Activated naive CD4-positive, alpha-beta T cell treated with anti-CD3 and anti-CD28 coated beads, Interleukin-2, amount 50 U/mL, for 72 hours (primary cell): Measurements from ENCODE around the gene GIPC2. TPM values are rescaled to one million over a fixed set of nuclear protein-coding genes. Genes with fewer than 3 reads are reported as not detected.

Source experiments
- ATAC-seq, 2 donors: fragments of 150-1000 bp; cut with Tn5 transposase; 2 replicates each; pipeline ENCODE4 v1.10.0; 2021; ENCODE audit warnings: mild to moderate bottlenecking in 2 of 2, moderate library complexity in 2 of 2
- DNase-seq, 2 donors: peaks; one replicate each; pipeline ENCODE4 v3.0.0; 2021 to 2022; ENCODE audit warnings: low spot score in 2 of 2
- H3K27ac Mint-ChIP-seq, 2 donors: one replicate each; pipeline ENCODE4 v1.8.0; 2022; ENCODE audit warnings: mild to moderate bottlenecking in 2 of 2, mixed read lengths in 2 of 2
- H3K36me3 Mint-ChIP-seq, 2 donors: one replicate each; pipeline ENCODE4 v1.8.0; 2022; ENCODE audit warnings: mixed read lengths in 2 of 2
- H3K9me3 Mint-ChIP-seq, 2 donors: one replicate each; pipeline ENCODE4 v1.8.0; 2022; ENCODE audit warnings: mixed read lengths in 2 of 2
- total RNA-seq, 2 donors: library from RNA; stranded (reverse); gene quantifications; one replicate each; pipeline ENCODE4 v1.2.3, GENCODE V29; 2022

Gene GIPC2
- total RNA-seq, 2 donors from 2014 or later: 0.16 to 0.39 TPM

- H3K9me3 Mint-ChIP-seq: no peaks in the 10 kb centered on the region
- no peak for DNase-seq
- H3K36me3 Mint-ChIP-seq: no peaks in the 10 kb centered on the region
- H3K27ac Mint-ChIP-seq: no peak overlapping the region
- no peak for ATAC-seq
Measured at GRCh38 chr1:78029793-78030192, 16.0 kb upstream of the GIPC2 start.

- DNase-seq (no peak), ATAC-seq (no peak)
- no peak overlapping the region for H3K27ac Mint-ChIP-seq
- H3K36me3 Mint-ChIP-seq: no peaks in the 10 kb centered on the region
- no peaks in the 10 kb centered on the region for H3K9me3 Mint-ChIP-seq
Measured at GRCh38 chr1:78032996-78033796, 12.6 kb upstream of the GIPC2 start.

DNA sequence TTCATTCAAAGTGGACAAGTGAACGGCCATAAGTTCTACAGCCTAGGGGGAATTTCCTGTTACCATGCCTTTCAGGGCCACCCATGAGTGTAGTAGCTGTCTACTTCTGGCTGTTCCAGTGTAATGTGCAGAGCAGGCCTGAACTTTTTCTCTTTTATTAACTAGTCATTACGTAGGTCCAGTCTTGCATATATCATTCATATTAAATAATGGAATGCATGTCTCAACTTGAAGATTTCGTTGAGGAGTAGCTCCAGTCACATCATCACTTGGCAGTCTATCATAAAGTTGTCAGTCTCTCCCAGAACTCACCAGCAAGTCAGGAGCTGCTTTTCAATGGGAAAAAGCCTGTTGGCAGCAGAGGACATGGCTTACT is 12.0 kb upstream of the GIPC2 start:
- Mint-ChIP-seq H3K36me3 (no peaks in the 10 kb centered on the region), H3K9me3 (no peaks in the 10 kb centered on the region), H3K27ac (no peak overlapping the region)
- ATAC-seq (no peak), DNase-seq (no peak)

DNA sequence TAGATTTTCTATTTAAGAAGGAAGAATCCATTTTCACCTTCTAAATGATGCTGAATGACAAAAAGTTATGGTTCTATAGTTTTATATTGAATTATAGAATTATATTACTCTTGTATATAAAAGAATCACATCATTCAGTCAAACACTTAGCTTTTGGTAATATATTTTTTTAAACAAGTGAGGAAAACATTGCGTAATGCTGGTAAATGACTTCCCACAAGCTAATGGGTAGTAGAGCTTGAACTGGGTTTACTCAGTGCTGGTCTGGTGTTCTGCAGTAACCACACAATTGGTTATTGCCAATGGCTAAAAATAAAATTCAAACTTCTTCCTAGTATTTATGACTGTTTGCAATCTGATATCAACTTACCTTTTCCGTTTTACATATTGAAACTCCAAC is 10.6 kb upstream of the GIPC2 start:
- Mint-ChIP-seq H3K36me3 (no peaks in the 10 kb centered on the region), H3K27ac (no peak overlapping the region), H3K9me3 (no peaks in the 10 kb centered on the region)
- ATAC-seq (no peak), DNase-seq (no peak)

DNA sequence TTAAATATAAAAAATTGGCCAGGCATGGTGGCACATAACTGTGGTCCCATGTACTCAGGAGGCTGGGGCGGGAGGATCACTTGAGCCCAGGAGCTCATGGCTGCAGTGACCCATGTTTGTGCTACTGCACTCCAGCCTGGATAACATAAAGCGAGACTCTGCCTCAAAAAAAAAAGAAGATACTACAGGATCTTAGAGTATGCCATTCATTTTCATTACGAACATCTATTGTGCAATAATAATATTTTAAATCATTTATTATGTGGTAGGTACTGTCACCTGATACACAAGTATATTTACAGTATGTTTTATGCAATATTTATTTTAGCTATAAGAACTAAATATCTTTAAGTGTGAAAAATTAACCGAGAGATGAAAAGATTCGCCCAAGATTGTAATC is 9.3 kb upstream of the GIPC2 start:
- ATAC-seq: no peak
- peaks cover 0 to 4% of the 10 kb centered on the region in 2 donors for H3K36me3 Mint-ChIP-seq
- H3K9me3 Mint-ChIP-seq: no peaks in the 10 kb centered on the region

DNA sequence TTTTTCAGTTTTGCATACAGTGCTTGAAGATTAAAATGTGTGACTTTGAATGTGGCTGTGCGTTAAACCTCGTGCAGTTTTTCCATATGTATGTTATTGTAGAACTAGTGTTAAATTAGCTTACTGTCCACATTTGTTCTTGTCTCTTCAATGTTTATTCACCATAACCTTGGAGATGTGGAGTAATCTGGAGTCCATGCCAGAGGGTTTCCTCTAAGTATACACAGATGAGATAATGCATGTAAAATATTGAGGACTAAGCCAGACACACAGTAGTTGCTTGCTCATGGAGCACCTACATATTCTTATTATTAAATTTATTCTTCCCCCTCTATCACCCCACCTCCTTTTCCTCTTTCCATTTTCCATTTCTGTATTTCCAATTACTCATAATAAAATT is 7.7 kb upstream of the GIPC2 start:
- DNase-seq (no peak), ATAC-seq (no peak)
- H3K36me3 Mint-ChIP-seq: peaks cover 0 to 4% of the 10 kb centered on the region in 2 donors
- H3K9me3 Mint-ChIP-seq: no peaks in the 10 kb centered on the region
- H3K27ac Mint-ChIP-seq: no peak overlapping the region

More for the DNA sequence above, 9.3 kb upstream of the GIPC2 start:
- no peak for DNase-seq
- H3K27ac Mint-ChIP-seq: no peak overlapping the region

DNA sequence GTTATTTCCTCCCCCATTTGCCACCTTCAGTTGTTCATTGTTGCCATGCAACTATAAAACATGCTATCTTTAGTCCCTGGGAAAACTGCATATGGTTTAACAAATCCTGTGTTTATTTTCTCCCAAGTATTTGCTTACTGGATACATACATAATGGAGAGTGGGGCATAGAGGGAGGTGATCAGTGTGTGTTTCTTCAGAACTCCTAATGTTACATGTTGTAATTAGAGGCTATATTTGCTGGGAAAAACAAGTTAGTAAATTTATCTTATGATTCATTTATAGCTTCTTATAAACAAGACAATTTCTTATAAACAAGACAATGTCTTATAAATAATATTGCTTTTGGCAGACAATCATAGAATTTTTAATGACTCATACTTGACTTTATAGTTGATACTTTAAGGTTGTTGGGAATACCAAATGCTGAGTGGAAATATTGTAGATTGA is 7.3 kb upstream of the GIPC2 start:
- ATAC-seq (no peak), DNase-seq (no peak)
- H3K27ac Mint-ChIP-seq: no peak overlapping the region
- peaks cover 0 to 4% of the 10 kb centered on the region in 2 donors for H3K36me3 Mint-ChIP-seq
- H3K9me3 Mint-ChIP-seq: no peaks in the 10 kb centered on the region

DNA sequence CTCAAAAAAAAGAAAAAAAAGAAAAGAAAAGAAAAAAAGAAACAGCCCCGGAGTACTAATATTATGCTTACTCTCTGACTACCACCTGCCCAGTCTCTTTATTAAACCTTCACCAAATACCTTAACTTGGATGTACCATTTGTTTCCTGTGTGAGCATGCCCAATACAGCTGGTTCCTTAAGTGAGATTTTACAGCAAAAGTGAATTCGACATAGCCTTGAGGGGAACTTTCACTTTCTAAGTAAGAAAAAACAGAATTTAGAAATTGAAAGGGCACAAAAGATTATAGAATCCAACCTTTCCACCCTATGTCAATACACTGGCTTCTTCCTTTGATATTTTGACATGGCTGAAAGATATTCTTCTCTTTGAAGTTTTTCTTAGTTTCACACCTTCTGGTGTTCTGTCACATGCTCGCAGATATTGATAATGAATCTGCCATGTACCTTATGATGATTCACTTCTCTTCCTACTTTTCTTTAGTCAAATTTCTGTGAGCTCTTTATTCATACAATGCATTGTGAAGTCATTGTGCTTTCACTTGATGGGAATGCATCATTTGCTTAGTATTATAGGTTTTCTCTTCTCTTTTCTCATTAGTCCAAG is 5.2 kb upstream of the GIPC2 start:
- peak; percentile 88 to 93 for ATAC-seq
- H3K36me3 Mint-ChIP-seq: peaks cover 0 to 10% of the 10 kb centered on the region in 2 donors
- no peak for DNase-seq
- peak overlapping the region; percentile 11 to 83 for H3K27ac Mint-ChIP-seq
- no peaks in the 10 kb centered on the region for H3K9me3 Mint-ChIP-seq

- no peak for ATAC-seq
- Mint-ChIP-seq H3K27ac (no peak overlapping the region), H3K9me3 (no peaks in the 10 kb centered on the region), H3K36me3 (peaks cover 10 to 11% of the 10 kb centered on the region in 2 donors)
- DNase-seq: no peak
Measured at GRCh38 chr1:78043436-78043835, 2.3 kb upstream of the GIPC2 start.

DNA sequence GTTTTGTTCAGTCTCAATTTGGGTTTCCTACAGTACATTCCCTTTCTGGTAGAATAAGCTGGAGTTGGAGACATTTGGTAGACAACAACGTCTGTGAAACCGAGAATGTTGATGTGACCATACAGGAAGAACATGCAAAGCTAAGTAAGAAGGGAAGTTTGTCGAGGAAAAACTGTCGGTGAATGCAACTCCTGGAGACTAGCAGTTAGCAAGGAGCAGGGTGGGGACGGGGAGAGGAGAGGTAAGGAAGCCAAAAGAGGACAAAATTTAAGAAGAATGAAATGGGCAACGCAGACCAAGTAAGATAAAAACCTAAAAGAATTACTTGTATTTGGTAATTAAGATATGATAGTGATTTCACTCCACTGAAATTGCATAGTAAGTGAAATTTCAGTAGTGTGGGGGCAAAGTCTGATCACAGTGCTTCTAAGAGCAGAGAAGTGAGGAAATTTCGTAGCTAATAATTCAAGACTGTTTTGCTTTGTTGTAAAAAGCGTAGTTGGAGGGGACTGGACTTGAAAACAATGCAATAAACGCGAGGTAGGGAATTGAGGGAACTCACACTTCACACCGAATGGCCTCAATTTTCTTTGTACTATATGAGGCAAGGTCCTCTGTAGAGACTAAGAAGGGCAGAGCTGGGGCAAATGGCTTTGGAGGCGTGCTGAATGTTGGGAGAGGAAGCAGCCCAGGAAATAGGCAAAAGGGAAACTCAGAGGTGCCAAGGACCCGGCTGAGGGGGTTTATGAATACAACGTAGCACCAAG is 787 bp upstream of the GIPC2 start:
- no peak overlapping the region for H3K27ac Mint-ChIP-seq
- DNase-seq (no peak), ATAC-seq (no peak)
- H3K36me3 Mint-ChIP-seq: peaks cover 10 to 11% of the 10 kb centered on the region in 2 donors
- no peaks in the 10 kb centered on the region for H3K9me3 Mint-ChIP-seq

- no peak overlapping the region for H3K27ac Mint-ChIP-seq
- peaks cover 7 to 11% of the 10 kb centered on the region in 2 donors for H3K36me3 Mint-ChIP-seq
- DNase-seq (no peak), ATAC-seq (no peak)
- no peaks in the 10 kb centered on the region for H3K9me3 Mint-ChIP-seq
Measured at GRCh38 chr1:78045563-78045925, 222 bp upstream of the GIPC2 start.

- no peak for ATAC-seq
- Mint-ChIP-seq H3K27ac (no peak overlapping the region), H3K9me3 (no peaks in the 10 kb centered on the region), H3K36me3 (peaks cover 6 to 11% of the 10 kb centered on the region in 2 donors)
- no peak for DNase-seq
Measured at GRCh38 chr1:78047106-78047505, 1.3 kb downstream of the GIPC2 start.

DNA sequence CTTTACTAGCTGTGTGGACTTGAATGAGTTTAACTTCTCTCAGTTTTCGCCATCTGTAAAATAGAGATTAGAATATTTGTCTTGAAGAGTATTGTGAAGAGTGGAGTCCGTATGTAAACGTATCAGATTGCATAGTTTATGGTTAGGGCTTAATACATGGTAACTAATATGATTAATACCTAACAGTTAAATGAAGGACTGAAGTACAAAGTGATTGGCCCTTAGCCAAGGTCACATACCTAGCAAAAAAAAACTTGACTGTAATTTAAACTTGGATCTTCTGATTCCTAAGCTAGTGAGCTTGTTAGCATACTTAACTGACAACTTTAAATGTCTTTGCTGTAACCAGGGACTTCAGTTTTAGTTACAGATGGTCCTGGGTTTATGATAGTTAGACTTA is 1.9 kb downstream of the GIPC2 start:
- DNase-seq (no peak), ATAC-seq (no peak)
- Mint-ChIP-seq H3K27ac (no peak overlapping the region), H3K36me3 (peaks cover 6 to 11% of the 10 kb centered on the region in 2 donors), H3K9me3 (no peaks in the 10 kb centered on the region)

DNA sequence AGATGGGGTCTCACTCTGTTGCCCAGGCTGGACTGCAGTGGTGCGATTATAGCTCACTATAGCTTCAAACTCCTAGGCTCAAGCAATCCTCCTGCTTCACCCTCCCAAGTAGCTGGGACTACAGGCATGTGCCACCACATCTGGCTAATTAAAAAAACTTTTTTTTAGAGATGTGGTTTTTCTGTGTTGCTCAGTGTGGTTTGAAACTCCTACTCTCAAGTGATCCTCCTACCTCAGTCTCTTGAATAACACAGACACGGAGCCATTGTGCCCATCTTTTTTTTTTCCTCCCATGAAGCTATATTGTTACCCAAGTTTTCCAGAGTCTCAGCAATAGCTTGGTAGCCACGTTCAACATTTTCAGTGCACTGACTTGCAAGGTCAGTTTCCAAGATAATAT is 2.7 kb downstream of the GIPC2 start:
- H3K36me3 Mint-ChIP-seq: peaks cover 6 to 11% of the 10 kb centered on the region in 2 donors
- no peak overlapping the region for H3K27ac Mint-ChIP-seq
- no peaks in the 10 kb centered on the region for H3K9me3 Mint-ChIP-seq
- DNase-seq: no peak
- peak; percentile 31 to 54 for ATAC-seq

DNA sequence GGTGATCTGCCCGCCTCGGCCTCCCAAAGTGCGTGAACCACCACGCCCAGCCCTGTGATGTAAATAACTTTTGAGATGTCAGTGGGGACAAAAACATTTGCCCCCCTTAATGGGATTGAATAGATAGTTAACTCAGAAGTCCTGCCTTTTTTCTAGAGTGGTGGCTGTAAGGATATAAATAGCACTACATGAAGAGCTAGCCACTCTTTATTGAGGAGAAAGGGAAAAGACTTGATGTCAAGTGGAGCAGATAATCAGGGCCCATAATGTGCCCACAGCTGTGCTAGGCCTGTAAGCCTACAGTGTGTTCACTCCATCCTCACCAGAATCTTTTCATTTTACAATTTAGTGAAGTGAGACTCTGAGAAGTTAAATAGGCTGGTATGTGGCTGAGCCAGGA is 3.6 kb downstream of the GIPC2 start:
- Mint-ChIP-seq H3K27ac (no peak overlapping the region), H3K9me3 (no peaks in the 10 kb centered on the region), H3K36me3 (peaks cover 6 to 11% of the 10 kb centered on the region in 2 donors)
- no peak for ATAC-seq
- no peak for DNase-seq

DNA sequence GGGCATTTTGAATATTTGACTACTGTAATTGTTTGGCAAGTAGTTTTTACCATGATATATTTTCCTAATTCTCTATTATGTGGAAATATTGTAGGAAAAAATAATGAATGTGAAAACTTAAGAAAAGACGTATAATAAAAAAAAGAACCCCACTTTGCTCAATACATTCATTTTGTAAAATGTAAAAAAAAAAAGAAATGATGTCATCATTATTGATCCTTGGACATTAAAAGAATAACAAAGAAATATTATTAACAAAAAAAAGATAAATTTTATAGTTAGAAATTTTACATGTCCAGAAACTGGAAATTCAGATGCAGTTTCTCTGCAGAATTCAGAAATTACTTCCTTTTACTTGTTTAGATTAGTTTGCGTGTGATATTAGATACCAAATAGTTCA is 5.2 kb downstream of the GIPC2 start:
- Mint-ChIP-seq H3K36me3 (peaks cover 7 to 11% of the 10 kb centered on the region in 2 donors), H3K27ac (no peak overlapping the region), H3K9me3 (peaks cover 4 to 8% of the 10 kb centered on the region in 2 donors)
- ATAC-seq: no peak
- DNase-seq: no peak

DNA sequence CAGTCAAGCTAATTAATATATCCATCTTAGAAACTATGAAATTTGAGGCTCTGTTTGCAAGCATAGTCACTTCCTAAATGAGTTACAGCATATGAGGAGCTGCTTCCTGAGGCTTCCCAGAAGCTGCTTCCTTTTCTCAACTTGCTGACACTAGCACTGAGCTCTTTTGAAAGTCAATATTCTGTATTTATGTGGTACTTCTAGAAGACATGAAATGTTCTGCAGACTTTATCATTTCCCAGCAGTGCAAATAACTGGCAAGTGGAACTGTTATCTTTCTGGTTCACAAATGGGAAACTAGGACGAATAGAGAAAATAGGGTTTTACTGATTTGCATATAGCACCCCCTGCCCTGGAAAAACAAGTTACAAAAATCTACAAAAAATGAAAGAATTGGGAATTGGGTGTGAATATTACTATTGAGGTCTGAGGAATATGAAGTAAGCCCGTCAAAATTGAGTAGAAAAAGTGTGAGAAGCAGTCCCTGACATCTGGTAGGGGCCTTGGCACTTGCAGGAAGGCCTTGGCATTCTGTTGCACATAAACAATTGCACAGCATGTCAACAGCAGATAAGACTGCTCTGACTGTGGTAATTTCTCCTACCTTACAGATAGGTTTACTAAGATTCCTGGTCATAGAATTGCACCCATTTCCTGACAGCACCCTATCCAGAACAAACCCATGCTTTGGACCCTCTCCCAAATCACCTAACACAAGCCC is 7.1 kb downstream of the GIPC2 start:
- peaks cover 0 to 7% of the 10 kb centered on the region in 2 donors for H3K36me3 Mint-ChIP-seq
- no peak for ATAC-seq
- peaks cover 4 to 8% of the 10 kb centered on the region in 2 donors for H3K9me3 Mint-ChIP-seq
- no peak for DNase-seq
- no peak overlapping the region for H3K27ac Mint-ChIP-seq
